MCF 10A (cell line): ENCODE measurements around the gene PLA2G4F. TPM values are rescaled to one million over a fixed set of nuclear protein-coding genes. Genes with fewer than 3 reads are reported as not detected.

ENCODE experiments used
- Bru-seq: library from RNA; stranded (reverse); fragments of 400-500 nt; gene quantifications from one replicate; lab custom pipeline; 2021; lab: Mats Ljungman, UMichigan
- BruChase-seq, 2 experiments: library from RNA; stranded (reverse); fragments of 400-500 nt; gene quantifications; one replicate each; lab custom pipeline; 2021; lab: Mats Ljungman, UMichigan
- BruUV-seq: library from RNA; stranded (reverse); fragments of 400-500 nt; replicated peaks from 2 replicates; lab custom pipeline; 2021; lab: Mats Ljungman, UMichigan
- CTCF ChIA-PET: fragments of 300-600 bp; sonication (Branson Sonifier 250); formaldehyde crosslinking; extraction: SDS; loops from one replicate; lab custom pipeline; 2021; ENCODE audit warnings: antibody characterized with exemption, inconsistent platforms; lab: Yijun Ruan, JAX
- POLR2A ChIA-PET: fragments of 300-600, 350-650 bp; sonication (Branson Sonifier 250); formaldehyde crosslinking; extraction: SDS; loops from one replicate; lab custom pipeline; 2020; ENCODE audit warnings: antibody characterized with exemption, inconsistent platforms; lab: Yijun Ruan, JAX
- DNase-seq: peaks from one replicate; pipeline ENCODE4 v3.0.0-alpha.2; 2018; ENCODE audit not compliant: unreplicated experiment
- H3K27ac Mint-ChIP-seq: one replicate; pipeline ENCODE4 v1.8.0; 2022; ENCODE audit warnings: mild to moderate bottlenecking, low read depth, mixed read lengths; ENCODE audit not compliant: unreplicated experiment
- H3K27me3 Mint-ChIP-seq: one replicate; pipeline ENCODE4 v1.8.0; 2022; ENCODE audit warnings: mixed read lengths; ENCODE audit not compliant: insufficient read depth, unreplicated experiment
- H3K36me3 Mint-ChIP-seq: one replicate; pipeline ENCODE4 v1.8.0; 2022; ENCODE audit warnings: mild to moderate bottlenecking, moderate library complexity, mixed read lengths; ENCODE audit not compliant: insufficient read depth, unreplicated experiment
- H3K4me1 Mint-ChIP-seq: one replicate; pipeline ENCODE4 v1.8.0; 2022; ENCODE audit warnings: mixed read lengths; ENCODE audit not compliant: insufficient read depth, unreplicated experiment
- H3K4me3 Mint-ChIP-seq: one replicate; pipeline ENCODE4 v1.8.0; 2022; ENCODE audit warnings: mild to moderate bottlenecking, moderate library complexity, mixed read lengths; ENCODE audit not compliant: unreplicated experiment
- H3K9me3 Mint-ChIP-seq: one replicate; pipeline ENCODE4 v1.8.0; 2022; ENCODE audit warnings: mixed read lengths; ENCODE audit not compliant: unreplicated experiment
- intact Hi-C: fragments of 100-400 bp; cut with micrococcal nuclease; formaldehyde crosslinking; loops from 2 replicates; pipeline ENCODE4 v1.14.1; 2022
- long read RNA-seq: library from polyadenylated mRNA; stranded (forward); transcript quantifications from one replicate; pipeline ENCODE4 v2.0.0, GENCODE V29; 2022
- total RNA-seq: library from RNA; stranded (reverse); gene quantifications from 2 replicates; pipeline ENCODE4 v1.2.3, GENCODE V29; 2022
- TF ChIP-seq, protein P1 (sequence below): fragments of 200-600 bp; IDR thresholded peaks from one replicate; pipeline ENCODE4 v1.8.0; 2022; ENCODE audit warnings: antibody characterized with exemption, mild to moderate bottlenecking; ENCODE audit not compliant: unreplicated experiment

The PLA2G4F gene, protein sequence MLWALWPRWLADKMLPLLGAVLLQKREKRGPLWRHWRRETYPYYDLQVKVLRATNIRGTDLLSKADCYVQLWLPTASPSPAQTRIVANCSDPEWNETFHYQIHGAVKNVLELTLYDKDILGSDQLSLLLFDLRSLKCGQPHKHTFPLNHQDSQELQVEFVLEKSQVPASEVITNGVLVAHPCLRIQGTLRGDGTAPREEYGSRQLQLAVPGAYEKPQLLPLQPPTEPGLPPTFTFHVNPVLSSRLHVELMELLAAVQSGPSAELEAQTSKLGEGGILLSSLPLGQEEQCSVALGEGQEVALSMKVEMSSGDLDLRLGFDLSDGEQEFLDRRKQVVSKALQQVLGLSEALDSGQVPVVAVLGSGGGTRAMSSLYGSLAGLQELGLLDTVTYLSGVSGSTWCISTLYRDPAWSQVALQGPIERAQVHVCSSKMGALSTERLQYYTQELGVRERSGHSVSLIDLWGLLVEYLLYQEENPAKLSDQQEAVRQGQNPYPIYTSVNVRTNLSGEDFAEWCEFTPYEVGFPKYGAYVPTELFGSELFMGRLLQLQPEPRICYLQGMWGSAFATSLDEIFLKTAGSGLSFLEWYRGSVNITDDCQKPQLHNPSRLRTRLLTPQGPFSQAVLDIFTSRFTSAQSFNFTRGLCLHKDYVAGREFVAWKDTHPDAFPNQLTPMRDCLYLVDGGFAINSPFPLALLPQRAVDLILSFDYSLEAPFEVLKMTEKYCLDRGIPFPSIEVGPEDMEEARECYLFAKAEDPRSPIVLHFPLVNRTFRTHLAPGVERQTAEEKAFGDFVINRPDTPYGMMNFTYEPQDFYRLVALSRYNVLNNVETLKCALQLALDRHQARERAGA
- 0.30 TPM in 1 of 2 replicates, not detected in the other for total RNA-seq
- percentile 13 among the genes with signal in this experiment for Bru-seq, nascent RNA
- percentile 8 among the genes with signal in this experiment for BruChase-seq, experiment 1, labeled RNA remaining after a 6-hour chase
- BruChase-seq, experiment 2, labeled RNA remaining after a 2-hour chase = percentile 13 among the genes with signal in this experiment
- long read RNA-seq = 0 reads

DNA sequence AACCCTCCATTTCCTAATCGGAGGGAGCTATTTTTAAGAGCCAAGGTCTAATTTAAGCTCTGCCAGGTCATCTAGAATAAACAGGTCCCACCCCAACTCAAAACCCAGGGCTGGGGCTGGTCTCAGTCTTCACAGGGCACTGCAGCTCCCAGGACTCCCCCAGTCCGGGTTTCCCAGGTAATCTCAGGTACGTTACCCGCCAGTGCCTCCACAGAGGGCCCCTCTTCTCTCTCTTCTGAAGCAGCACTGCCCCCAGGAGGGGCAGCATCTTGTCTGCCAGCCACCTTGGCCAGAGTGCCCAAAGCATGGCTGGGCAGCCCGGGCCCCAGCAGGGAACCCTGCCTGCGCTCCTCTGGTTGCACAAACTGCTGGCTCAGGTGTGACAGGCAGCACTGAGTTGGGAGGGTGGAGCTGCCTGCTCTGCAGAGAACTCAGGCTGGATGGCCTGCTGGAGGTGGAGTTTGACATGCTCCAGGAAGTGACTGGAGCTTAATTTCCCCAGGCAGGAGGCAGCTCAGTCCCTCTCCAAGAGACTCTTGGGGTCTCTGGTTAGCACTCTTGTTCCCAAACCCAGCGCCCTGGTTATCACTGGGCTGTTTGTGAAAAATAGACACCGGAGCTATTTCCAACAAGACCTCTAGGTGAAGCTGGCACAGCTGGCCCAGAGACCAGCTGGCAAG is at the start of gene PLA2G4F:
Gene PLA2G4F (minus strand): TSS at position 394 of the 680 bp plus-strand sequence. CDS start 87 bp downstream, at position 307.
- H3K27ac Mint-ChIP-seq = no peak within 1 kb of the TSS
- no TSS peak for BruUV-seq
- TF ChIP-seq, protein P1, sequence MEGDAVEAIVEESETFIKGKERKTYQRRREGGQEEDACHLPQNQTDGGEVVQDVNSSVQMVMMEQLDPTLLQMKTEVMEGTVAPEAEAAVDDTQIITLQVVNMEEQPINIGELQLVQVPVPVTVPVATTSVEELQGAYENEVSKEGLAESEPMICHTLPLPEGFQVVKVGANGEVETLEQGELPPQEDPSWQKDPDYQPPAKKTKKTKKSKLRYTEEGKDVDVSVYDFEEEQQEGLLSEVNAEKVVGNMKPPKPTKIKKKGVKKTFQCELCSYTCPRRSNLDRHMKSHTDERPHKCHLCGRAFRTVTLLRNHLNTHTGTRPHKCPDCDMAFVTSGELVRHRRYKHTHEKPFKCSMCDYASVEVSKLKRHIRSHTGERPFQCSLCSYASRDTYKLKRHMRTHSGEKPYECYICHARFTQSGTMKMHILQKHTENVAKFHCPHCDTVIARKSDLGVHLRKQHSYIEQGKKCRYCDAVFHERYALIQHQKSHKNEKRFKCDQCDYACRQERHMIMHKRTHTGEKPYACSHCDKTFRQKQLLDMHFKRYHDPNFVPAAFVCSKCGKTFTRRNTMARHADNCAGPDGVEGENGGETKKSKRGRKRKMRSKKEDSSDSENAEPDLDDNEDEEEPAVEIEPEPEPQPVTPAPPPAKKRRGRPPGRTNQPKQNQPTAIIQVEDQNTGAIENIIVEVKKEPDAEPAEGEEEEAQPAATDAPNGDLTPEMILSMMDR = no peak
- H3K4me3 Mint-ChIP-seq = peak within 1 kb of the TSS; percentile 31
- peak; percentile 32 for DNase-seq
- intact Hi-C loops = no loop called here
- POLR2A ChIA-PET = interaction anchor here (0.6 to 2.3 kb wide), 14 partner anchors 8 to 339 kb away, joined by 3 to 11 read pairs (median 3); partner anchors contain the start of genes GANC, SNAP23, TMEM87A and VPS39
- CTCF ChIA-PET = interaction anchor here (0.5 to 1.3 kb wide), 5 partner anchors 18 to 376 kb away, joined by 3 to 4 read pairs (median 3); no protein-coding TSS in a partner anchor
- no peaks in the 10 kb centered on the region for H3K27me3 Mint-ChIP-seq
- peaks cover 26% of the 10 kb centered on the region for H3K4me1 Mint-ChIP-seq
- H3K9me3 Mint-ChIP-seq = no peaks in the 10 kb centered on the region
- peaks cover 24% of the 10 kb centered on the region for H3K36me3 Mint-ChIP-seq

DNA sequence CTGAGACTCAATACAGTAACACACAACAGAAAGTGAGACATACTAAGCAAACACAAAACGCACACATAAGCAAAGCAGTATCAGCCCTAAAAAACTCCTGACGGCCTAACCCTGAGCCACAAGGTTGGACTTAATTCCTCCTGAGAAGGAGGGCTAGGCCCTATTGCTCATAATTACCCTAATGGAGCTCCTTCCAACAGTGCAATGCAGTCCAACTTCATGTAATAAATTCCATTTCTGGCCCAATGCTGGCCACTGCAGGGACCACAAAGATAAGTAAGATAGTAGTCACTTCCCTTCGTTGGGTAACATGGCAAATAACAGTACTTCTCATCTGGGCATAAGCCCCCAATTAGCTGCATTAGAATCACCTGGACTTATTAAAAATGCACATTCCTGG is 47.5 kb upstream of the PLA2G4F start:
- no TSS peak for BruUV-seq
- no peak overlapping the region for H3K27ac Mint-ChIP-seq
- TF ChIP-seq, protein P1 = no peak
- peaks cover 26% of the 10 kb centered on the region for H3K4me1 Mint-ChIP-seq
- H3K36me3 Mint-ChIP-seq = peaks cover 49% of the 10 kb centered on the region
- H3K27me3 Mint-ChIP-seq = no peaks in the 10 kb centered on the region
- H3K9me3 Mint-ChIP-seq = no peaks in the 10 kb centered on the region
- intact Hi-C loops = no loop called here
- no peak for DNase-seq
- H3K4me3 Mint-ChIP-seq = no peak overlapping the region
- ChIA-PET POLR2A (interaction anchor here (1.0 kb wide), 1 partner anchor 9 kb away, joined by 4 read pairs; no protein-coding TSS in a partner anchor), CTCF (interaction anchor here (1.6 kb wide), 1 partner anchor 34 kb away, joined by 4 read pairs; no protein-coding TSS in a partner anchor)

DNA sequence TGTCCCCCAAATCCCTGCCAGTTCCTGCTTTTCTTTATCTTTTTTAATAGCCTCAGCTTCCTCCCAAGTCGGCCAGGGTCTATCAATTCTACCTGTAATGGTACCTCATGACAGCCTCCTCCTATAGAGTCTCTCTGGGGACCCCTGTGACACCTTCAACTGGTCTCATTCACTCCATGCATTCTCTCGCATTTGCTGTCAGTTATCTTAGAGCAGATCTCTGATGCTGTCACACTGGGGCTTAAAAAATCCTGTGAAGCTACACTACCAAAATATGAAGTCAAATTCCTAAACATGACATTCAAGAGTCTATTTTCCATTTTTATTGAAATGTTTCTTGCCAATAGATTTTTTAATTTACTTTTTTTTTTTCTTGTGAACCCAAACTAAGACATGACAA is 46.2 kb upstream of the PLA2G4F start:
- CTCF ChIA-PET = interaction anchor here (0.9 kb wide), 1 partner anchor 118 kb away, joined by 4 read pairs; no protein-coding TSS in a partner anchor
- BruUV-seq = no TSS peak
- Mint-ChIP-seq H3K27ac (peak overlapping the region; percentile 6), H3K4me3 (no peak overlapping the region), H3K27me3 (no peaks in the 10 kb centered on the region), H3K36me3 (peaks cover 51% of the 10 kb centered on the region), H3K4me1 (peaks cover 21% of the 10 kb centered on the region), H3K9me3 (no peaks in the 10 kb centered on the region)
- POLR2A ChIA-PET = no interaction called here
- TF ChIP-seq, protein P1 = no peak
- intact Hi-C loops = no loop called here
- DNase-seq = no peak
